GM19025 (cell line): Measurements from ENCODE around the gene CELSR1.

ENCODE experiments used
- ATAC-seq: cut with Tn5 transposase; IDR thresholded peaks from one replicate; pipeline ENCODE4 v1.9.1; 2021; ENCODE audit warnings: mild to moderate bottlenecking, low read depth, moderate library complexity; ENCODE audit not compliant: unreplicated experiment

Gene CELSR1

GRCh38 chr22:46346680-46347405, 190.6 kb downstream of the CELSR1 start:
- no peak for ATAC-seq

- ATAC-seq = no peak
Measured at GRCh38 chr22:46340676-46341075, 196.7 kb downstream of the CELSR1 start.

GRCh38 chr22:46339956-46340355, 197.5 kb downstream of the CELSR1 start:
- ATAC-seq = no peak

GRCh38 chr22:46338636-46339035, 198.8 kb downstream of the CELSR1 start:
- no peak for ATAC-seq

GRCh38 chr22:46337870-46338269, 199.6 kb downstream of the CELSR1 start:
- ATAC-seq = no peak

- no peak for ATAC-seq
Measured at GRCh38 chr22:46336119-46337078, 201.0 kb downstream of the CELSR1 start.

- ATAC-seq = peak; percentile 84
Measured at GRCh38 chr22:46335201-46336118, 202.0 kb downstream of the CELSR1 start, which contains the start of gene TRMU. TSS of gene TRMU (plus strand) at chr22:46335714. CDS start at chr22:46335765, 51 bp downstream.

GRCh38 chr22:46331496-46331895, 205.9 kb downstream of the CELSR1 start:
- ATAC-seq = no peak

GRCh38 chr22:46330426-46330825, 207.0 kb downstream of the CELSR1 start:
- no peak for ATAC-seq

- ATAC-seq = no peak
Measured at GRCh38 chr22:46329616-46330015, 207.8 kb downstream of the CELSR1 start.

- no peak for ATAC-seq
Measured at GRCh38 chr22:46328797-46329196, 208.6 kb downstream of the CELSR1 start.

GRCh38 chr22:46327691-46328465, 209.5 kb downstream of the CELSR1 start:
- no peak for ATAC-seq

- ATAC-seq = no peak
Measured at GRCh38 chr22:46326066-46326680, 211.2 kb downstream of the CELSR1 start.

- ATAC-seq = no peak
Measured at GRCh38 chr22:46323162-46323561, 214.3 kb downstream of the CELSR1 start.

GRCh38 chr22:46322711-46323110, 214.7 kb downstream of the CELSR1 start:
- no peak for ATAC-seq

- no peak for ATAC-seq
Measured at GRCh38 chr22:46320716-46321386, 216.6 kb downstream of the CELSR1 start.

- ATAC-seq = no peak
Measured at GRCh38 chr22:46320166-46320710, 217.2 kb downstream of the CELSR1 start.

GRCh38 chr22:46319319-46319718, 218.1 kb downstream of the CELSR1 start:
- no peak for ATAC-seq
